Measurements from ENCODE around the gene RAP2A. TPM values are rescaled to one million over a fixed set of nuclear protein-coding genes. Genes with fewer than 3 reads are reported as not detected.

Gene RAP2A
- total RNA-seq, 1 experiment from 2014 or later = 28.8 TPM

DNA sequence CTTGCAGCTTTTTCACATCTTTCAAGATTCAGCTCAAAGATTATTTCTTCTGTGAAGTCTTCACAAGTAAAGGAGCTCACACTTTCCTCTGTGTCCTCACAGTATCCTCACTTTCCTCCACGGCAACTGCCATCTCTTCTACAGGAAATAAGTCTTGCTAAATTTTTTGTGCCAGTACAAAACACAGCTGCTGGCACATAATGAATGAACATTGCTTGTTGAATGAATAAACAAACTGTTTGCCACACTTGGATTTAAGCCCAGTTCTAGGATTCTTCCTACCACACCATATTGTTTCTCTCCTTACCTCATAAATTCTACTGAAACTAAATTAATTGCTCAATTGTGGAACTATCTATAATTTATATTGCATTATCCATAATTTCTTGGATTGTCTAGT lies 59.5 kb downstream of the RAP2A start:
- DNase-seq (ENCODE audit: low spot score) = no peak

DNA sequence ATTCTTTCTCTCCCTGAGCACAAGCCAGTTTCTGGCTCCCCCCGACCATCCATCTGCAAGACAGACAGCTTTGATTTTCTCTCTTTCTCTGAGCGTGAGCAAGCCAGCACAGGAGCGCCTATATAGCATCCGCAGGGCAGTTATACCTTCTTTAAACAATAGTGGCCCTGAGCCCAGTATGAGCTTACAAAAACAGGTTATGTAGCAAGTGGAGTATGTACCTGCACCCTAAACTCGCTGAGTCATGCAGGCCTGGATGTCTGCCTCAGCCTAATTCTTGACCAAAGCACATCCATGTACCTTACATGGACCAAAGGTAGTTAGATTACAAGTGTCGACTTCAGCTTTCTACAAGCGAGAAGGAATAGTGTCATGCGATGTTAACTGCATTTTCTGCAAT lies 61.7 kb downstream of the RAP2A start:
- no peak for DNase-seq (ENCODE audit: low spot score)

DNA sequence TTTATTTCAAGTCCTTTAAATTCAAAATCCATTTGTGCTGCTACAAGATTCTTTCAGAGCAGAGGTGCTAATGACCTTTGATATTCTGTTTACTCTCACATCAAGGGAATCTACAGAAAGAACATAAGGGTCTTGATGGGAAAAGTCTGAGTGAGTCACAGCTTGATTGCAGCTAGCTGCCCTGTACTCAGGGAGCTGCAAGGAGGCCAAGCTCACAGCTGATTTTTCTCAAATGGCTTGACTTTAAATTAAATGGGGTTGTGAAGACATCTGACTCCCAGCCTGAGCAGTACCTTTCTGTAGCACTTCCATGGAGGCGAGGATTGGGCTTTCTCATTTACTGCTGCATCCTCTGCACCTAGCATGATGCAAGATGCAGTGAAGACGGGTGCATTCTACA lies 62.5 kb downstream of the RAP2A start:
- no peak for DNase-seq (ENCODE audit: low spot score)

GRCh38 chr13:97497400-97497799 lies 63.4 kb downstream of the RAP2A start:
- no peak for DNase-seq (ENCODE audit: low spot score)

DNA sequence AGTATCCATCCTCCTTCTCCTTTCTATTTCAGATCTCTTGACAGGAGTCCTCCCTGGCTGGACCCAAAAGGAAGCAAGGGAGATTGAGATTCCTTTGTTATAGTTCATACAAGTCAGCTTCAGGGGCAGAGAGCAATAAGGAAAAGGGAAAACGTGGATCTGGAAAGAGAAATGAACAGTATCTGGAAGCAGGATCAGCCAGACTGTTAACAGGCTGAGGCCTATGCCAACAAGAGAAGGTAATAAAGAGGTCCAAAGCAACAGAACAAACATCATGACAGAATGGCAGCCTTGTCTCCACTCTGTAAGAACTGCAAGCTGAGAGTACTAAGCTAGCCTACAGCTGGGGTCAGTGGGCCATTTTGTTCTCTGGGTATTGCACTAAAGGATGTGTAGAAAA lies 64.5 kb downstream of the RAP2A start:
- no peak for DNase-seq (ENCODE audit: low spot score)

DNA sequence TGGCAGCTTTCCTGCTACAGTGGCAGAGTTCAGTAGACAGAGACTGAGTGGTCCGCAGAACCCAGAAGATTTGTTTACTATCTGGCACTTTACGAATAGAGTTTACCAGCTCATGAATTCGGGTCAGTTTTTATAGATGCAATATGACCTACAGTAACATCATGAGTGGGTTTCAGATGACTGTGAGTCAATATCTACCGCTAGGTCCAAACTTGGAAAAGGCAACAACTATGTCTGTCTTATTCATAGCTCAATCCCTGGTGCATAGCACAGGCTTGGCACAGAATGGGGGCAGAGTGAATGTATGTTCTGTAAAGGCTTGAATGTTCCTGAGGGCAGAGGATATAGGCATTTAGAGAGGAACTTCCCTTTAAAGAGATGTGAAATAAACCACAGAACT lies 65.2 kb downstream of the RAP2A start:
- DNase-seq (ENCODE audit: low spot score) = no peak

- no peak for DNase-seq (ENCODE audit: low spot score)
Measured at GRCh38 chr13:97502181-97502580, 68.2 kb downstream of the RAP2A start.

DNA sequence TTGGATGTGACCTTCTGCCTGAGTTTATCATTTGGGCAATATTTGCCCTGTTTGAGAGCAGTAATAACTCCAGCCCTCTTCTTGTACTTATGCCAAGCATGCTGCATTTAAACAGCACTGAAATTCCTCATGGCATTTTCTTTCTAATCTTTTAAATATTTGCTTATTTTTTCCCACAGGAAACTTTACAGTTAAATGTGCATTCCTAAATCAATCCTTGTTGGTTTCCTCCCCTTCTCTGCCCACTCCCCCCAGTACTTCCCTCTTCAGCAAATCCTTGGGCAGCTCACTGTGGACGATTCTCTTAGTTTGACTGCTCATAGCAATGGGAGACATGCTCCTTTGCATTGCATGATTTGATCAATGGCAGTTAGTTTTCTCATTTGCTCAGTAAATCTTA lies 68.7 kb downstream of the RAP2A start:
- no peak for DNase-seq (ENCODE audit: low spot score)

- peak; percentile 51 for DNase-seq (ENCODE audit: low spot score)
Measured at GRCh38 chr13:97505017-97505416, 71.0 kb downstream of the RAP2A start.

GRCh38 chr13:97506511-97506910 lies 72.5 kb downstream of the RAP2A start:
- DNase-seq (ENCODE audit: low spot score) = no peak

DNA sequence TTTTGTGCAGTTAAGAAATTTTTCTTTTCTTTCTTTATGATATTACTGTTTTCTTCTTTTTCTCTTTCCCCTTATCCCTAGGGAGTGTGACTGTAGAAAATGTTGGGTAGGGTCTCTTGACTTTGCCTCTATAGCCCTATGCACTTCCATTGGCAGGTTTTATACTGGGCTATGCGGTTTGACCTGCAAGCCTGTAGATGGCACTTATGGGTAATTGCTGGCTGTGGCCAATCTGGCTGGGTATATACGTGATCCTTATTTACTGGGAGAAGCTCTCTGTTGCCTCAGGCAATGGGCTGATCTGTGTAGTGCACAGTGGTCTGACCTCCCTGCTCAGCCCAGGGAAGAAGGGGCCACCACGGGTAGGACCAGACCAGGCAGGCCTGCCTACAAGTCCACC lies 78.8 kb downstream of the RAP2A start:
- no peak for DNase-seq (ENCODE audit: low spot score)

DNA sequence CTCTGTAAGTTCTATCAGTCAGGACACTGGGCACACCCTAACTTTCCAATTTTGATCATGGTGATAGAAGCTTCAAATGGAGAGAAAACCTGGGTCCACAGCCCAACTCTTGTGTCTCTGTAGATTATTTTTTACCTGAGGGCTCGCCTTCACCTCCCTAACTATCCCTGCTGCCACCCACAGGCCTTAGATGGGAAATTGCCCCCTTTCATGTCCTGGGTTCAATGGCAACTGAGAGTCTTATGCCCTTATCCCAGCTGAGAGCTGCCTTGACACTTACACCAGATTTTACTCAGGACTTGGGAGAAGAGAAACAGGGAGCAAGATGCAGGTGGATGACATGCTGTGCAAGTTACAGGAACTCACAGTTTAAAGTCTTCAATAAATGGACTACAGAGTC lies 81.7 kb downstream of the RAP2A start:
- no peak for DNase-seq (ENCODE audit: low spot score)

GRCh38 chr13:97517967-97518366 lies 84.0 kb downstream of the RAP2A start:
- no peak for DNase-seq (ENCODE audit: low spot score)

Small RNA genes lying within 50 kb of the gene (small RNA-seq; reads per million reads assigned to genes)
- not detected for gene AL442067.1

Other genes with a start within 250 kb of the RAP2A start
- gene MBNL2, start 211.8 kb upstream of the RAP2A start, total RNA-seq (2014; rRNA removed; shearing (Covaris generic)) = 34.2 and 35.7 TPM in 2 replicates

All from HT-29 (cell line).